ENCODE data around the gene WDR27.

GRCh38 chr6:169441292-169441691, 260.5 kb downstream of the WDR27 start:
- TF ChIP-seq CTCF (IDR thresholded peaks at IDR 0.05; ENCODE audit: poor library complexity, severe bottlenecking) (no peak), REST (IDR thresholded peaks at IDR 0.05; ENCODE audit: borderline replicate concordance) (no peak)

All from neural cell (in vitro differentiated cells).